Activated naive CD4-positive, alpha-beta T cell treated with anti-CD3 and anti-CD28 coated beads, Interleukin-2, amount 10 ng/mL, durations not matched to agents 7 days and 5 days (primary cell): ENCODE data around the gene CCRL2.

Experiments
- CTCF ChIA-PET: fragments of 350-600 bp; sonication (Branson Sonifier 250); formaldehyde crosslinking; loops from one replicate; lab custom pipeline; 2021; ENCODE audit warnings: antibody characterized with exemption; lab: Charles Lee
- DNase-seq: peaks from one replicate; pipeline ENCODE4 v3.0.0-alpha.2; 2020
- H3K27ac Mint-ChIP-seq: one replicate; pipeline ENCODE4 v1.8.0; 2021; ENCODE audit warnings: mild to moderate bottlenecking, moderate library complexity, mixed read lengths
- H3K27me3 Mint-ChIP-seq: one replicate; pipeline ENCODE4 v1.8.0; 2021; ENCODE audit warnings: mild to moderate bottlenecking, mixed read lengths
- H3K36me3 Mint-ChIP-seq: one replicate; pipeline ENCODE4 v1.8.0; 2021; ENCODE audit warnings: mixed read lengths
- H3K4me1 Mint-ChIP-seq: one replicate; pipeline ENCODE4 v1.8.0; 2021; ENCODE audit warnings: mixed read lengths
- H3K4me3 Mint-ChIP-seq: one replicate; pipeline ENCODE4 v1.8.0; 2021; ENCODE audit warnings: mild to moderate bottlenecking, moderate library complexity, mixed read lengths
- H3K9me3 Mint-ChIP-seq: one replicate; pipeline ENCODE4 v1.8.0; 2021; ENCODE audit warnings: mixed read lengths

The CCRL2 gene, protein sequence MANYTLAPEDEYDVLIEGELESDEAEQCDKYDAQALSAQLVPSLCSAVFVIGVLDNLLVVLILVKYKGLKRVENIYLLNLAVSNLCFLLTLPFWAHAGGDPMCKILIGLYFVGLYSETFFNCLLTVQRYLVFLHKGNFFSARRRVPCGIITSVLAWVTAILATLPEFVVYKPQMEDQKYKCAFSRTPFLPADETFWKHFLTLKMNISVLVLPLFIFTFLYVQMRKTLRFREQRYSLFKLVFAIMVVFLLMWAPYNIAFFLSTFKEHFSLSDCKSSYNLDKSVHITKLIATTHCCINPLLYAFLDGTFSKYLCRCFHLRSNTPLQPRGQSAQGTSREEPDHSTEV

DNA sequence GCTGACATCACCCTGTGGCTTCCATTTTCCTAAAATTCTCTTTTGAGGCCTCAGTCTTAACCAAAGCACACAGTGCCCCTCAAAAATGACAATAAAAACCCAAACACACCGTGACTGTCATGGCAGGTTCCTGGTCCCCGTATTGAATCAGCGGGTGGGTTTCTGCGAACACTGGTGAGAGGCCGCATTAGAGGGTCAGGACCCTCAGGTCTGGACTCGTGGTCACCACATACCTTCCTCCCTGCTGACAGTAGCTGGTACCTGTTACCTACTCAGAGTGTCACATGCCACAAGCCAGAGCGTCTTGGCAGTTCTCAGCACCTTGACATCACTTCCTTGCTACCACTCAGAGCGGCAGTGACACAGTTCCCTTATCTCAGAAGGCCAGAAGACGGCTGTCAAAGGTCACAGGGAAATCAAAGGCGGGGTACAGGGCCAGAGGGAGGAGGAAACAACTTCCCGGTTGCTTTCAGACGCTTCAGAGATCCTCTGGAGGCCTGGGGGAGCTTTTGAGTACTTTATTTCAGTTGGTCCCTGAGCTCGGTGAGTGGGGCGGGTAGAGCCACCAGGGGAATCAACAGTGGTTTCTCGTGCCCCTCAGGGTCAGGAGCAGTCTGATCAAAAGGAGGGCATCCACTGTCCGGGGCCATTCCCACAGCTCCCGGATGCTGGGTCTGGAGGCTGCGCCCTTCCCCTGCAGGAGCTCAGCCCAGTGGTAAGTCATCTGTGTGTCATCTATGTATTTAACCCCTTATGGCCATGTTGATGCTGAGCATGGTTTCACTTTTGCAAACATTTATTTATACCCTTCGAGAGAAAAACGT, at the start of gene CCRL2, which contains the start of gene CCR5AS:
Gene CCRL2, plus strand, starts transcription at position 472 of the 824 bp plus-strand sequence. CDS start 821 bp downstream, outside the sequence.
Gene CCR5AS, minus strand, starts transcription at position 279 of the 824 bp plus-strand sequence.
- Mint-ChIP-seq H3K27me3 (peaks cover 23% of the 10 kb centered on the region), H3K4me3 (peak within 1 kb of the TSS; percentile 77), H3K36me3 (peaks cover 21% of the 10 kb centered on the region), H3K9me3 (peaks cover 5% of the 10 kb centered on the region), H3K27ac (peak within 1 kb of the TSS; percentile 91), H3K4me1 (peaks cover 48% of the 10 kb centered on the region)
- peak; percentile 67 for DNase-seq
- CTCF ChIA-PET = interaction anchor here (0.6 to 2.3 kb wide), 8 partner anchors 10 to 536 kb away, joined by 3 to 6 read pairs (median 3); partner anchors contain the start of gene CCR1

DNA sequence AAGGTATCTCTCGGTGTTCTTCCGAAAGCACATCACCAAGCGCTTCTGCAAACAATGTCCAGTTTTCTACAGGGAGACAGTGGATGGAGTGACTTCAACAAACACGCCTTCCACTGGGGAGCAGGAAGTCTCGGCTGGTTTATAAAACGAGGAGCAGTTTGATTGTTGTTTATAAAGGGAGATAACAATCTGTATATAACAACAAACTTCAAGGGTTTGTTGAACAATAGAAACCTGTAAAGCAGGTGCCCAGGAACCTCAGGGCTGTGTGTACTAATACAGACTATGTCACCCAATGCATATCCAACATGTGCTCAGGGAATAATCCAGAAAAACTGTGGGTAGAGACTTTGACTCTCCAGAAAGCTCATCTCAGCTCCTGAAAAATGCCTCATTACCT, 48.6 kb upstream of the CCRL2 start:
- Mint-ChIP-seq H3K9me3 (no peaks in the 10 kb centered on the region), H3K27me3 (peaks cover 15% of the 10 kb centered on the region), H3K4me3 (no peak overlapping the region), H3K27ac (no peak overlapping the region), H3K4me1 (peaks cover 85% of the 10 kb centered on the region), H3K36me3 (peaks cover 60% of the 10 kb centered on the region)
- no peak for DNase-seq
- CTCF ChIA-PET = no interaction called here

DNA sequence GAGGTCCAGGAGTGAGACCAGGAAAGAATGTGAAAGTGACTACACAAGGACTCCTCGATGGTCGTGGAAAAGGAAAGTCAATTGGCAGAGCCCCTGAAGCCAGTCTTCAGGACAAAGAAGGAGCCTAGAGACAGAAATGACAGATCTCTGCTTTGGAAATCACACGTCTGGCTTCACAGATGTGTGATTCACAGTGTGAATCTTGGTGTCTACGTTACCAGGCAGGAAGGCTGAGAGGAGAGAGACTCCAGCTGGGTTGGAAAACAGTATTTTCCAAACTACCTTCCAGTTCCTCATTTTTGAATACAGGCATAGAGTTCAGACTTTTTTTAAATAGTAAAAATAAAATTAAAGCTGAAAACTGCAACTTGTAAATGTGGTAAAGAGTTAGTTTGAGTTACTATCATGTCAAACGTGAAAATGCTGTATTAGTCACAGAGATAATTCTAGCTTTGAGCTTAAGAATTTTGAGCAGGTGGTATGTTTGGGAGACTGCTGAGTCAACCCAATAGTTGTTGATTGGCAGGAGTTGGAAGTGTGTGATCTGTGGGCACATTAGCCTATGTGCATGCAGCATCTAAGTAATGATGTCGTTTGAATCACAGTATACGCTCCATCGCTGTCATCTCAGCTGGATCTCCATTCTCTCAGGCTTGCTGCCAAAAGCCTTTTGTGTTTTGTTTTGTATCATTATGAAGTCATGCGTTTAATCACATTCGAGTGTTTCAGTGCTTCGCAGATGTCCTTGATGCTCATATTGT, 47.1 kb upstream of the CCRL2 start:
- Mint-ChIP-seq H3K27me3 (peaks cover 15% of the 10 kb centered on the region), H3K4me1 (peaks cover 75% of the 10 kb centered on the region), H3K4me3 (no peak overlapping the region), H3K36me3 (peaks cover 57% of the 10 kb centered on the region), H3K27ac (no peak overlapping the region), H3K9me3 (no peaks in the 10 kb centered on the region)
- CTCF ChIA-PET = interaction anchor here (0.9 to 1.8 kb wide), 7 partner anchors 9 to 281 kb away, joined by 3 to 10 read pairs (median 4); partner anchors contain the start of gene CCR5
- no peak for DNase-seq

DNA sequence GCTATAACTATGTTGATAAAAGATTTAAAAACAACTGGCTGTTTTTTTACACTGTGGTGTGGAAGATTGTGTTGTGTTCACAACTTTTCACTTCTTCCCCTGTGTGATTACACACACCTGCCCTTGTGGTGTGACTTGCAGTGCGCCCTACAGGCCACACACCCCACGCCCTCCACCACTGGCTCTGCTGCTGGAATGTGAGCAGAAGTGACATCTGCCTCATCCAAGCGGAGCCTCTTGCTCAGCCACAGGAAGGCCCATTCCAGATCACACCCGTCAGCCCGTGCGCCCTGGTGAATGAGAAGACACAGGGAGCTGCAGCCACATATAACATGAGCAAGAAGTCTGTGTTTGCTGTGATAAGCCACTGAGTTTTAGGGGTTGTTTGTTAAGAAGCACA, 46.2 kb upstream of the CCRL2 start:
- H3K27ac Mint-ChIP-seq = no peak overlapping the region
- peaks cover under 1% of the 10 kb centered on the region for H3K9me3 Mint-ChIP-seq
- CTCF ChIA-PET = interaction anchor here (1.5 to 1.8 kb wide), 2 partner anchors 8 to 9 kb away, joined by 4 to 10 read pairs; partner anchors contain the start of gene CCR5
- peaks cover 47% of the 10 kb centered on the region for H3K36me3 Mint-ChIP-seq
- peaks cover 67% of the 10 kb centered on the region for H3K4me1 Mint-ChIP-seq
- H3K27me3 Mint-ChIP-seq = peaks cover 13% of the 10 kb centered on the region
- no peak overlapping the region for H3K4me3 Mint-ChIP-seq
- no peak for DNase-seq

DNA sequence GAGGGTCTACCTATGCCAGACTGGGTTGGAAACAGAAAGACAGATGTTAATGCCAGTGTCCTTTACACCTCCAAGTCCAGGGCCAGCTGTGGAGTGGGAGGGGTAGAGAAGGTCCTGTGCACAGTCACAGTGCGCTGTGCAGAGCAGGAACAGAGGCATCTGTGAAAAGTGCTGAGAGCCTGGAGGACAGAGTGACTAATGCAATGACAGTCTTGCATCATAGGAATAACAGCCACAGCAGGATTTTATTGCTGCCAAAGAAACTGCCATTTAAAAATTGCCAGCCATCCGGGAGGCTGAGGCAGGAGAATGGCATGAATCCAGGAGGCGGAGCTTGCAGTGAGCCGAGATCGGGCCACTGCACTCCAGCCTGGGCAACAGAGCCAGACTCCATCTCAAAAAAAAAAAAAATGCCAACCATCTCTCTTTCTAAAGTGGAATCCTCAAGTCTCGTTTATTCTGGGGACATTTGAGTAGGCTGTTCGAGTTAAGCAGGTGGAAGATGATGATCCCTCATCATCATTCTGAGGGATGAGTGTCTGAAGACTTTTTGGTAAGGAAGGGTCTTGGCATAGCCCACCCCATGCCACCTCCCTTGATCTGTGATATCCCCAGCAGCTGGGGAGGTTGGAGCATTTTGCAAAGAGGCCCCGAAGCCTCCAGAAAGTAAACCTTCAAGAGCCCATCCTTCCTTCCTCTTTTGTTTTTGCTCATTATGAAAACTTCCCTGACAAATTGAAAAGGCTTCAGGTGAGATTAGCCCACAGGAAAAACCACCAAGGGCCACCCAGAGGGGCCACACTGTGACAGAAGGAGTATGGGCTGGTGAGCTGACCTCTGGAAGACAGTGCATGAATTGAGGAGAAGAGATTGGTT, 45.4 kb upstream of the CCRL2 start:
- peaks cover 44% of the 10 kb centered on the region for H3K36me3 Mint-ChIP-seq
- H3K27ac Mint-ChIP-seq = no peak overlapping the region
- CTCF ChIA-PET = no interaction called here
- H3K4me3 Mint-ChIP-seq = no peak overlapping the region
- H3K27me3 Mint-ChIP-seq = peaks cover 16% of the 10 kb centered on the region
- peaks cover 66% of the 10 kb centered on the region for H3K4me1 Mint-ChIP-seq
- peaks cover 4% of the 10 kb centered on the region for H3K9me3 Mint-ChIP-seq
- no peak for DNase-seq

DNA sequence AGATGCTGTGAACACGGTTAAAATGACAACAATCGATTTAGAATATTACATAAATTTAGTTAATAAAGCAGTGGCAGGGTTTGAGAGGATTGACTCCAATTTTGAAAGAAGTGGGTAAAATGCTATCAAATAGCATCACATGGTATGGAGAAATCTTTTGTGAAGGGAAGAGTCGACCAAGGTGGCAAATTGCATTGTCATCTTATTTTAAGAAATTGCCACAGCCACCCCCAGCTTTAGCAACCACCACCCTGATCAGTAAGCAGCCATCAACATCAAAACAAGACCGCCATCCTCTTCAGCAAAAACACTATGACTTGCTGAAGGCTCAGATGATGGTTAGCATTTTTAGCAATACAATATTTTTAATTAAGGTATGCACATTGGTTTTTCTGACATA, 42.0 kb upstream of the CCRL2 start:
- no peak overlapping the region for H3K4me3 Mint-ChIP-seq
- H3K27me3 Mint-ChIP-seq = peaks cover 14% of the 10 kb centered on the region
- CTCF ChIA-PET = interaction anchor here (1.7 kb wide), 1 partner anchor 152 kb away, joined by 5 read pairs; no protein-coding TSS in a partner anchor
- H3K4me1 Mint-ChIP-seq = peaks cover 62% of the 10 kb centered on the region
- H3K9me3 Mint-ChIP-seq = peaks cover 4% of the 10 kb centered on the region
- H3K36me3 Mint-ChIP-seq = peaks cover 20% of the 10 kb centered on the region
- H3K27ac Mint-ChIP-seq = no peak overlapping the region
- DNase-seq = no peak

DNA sequence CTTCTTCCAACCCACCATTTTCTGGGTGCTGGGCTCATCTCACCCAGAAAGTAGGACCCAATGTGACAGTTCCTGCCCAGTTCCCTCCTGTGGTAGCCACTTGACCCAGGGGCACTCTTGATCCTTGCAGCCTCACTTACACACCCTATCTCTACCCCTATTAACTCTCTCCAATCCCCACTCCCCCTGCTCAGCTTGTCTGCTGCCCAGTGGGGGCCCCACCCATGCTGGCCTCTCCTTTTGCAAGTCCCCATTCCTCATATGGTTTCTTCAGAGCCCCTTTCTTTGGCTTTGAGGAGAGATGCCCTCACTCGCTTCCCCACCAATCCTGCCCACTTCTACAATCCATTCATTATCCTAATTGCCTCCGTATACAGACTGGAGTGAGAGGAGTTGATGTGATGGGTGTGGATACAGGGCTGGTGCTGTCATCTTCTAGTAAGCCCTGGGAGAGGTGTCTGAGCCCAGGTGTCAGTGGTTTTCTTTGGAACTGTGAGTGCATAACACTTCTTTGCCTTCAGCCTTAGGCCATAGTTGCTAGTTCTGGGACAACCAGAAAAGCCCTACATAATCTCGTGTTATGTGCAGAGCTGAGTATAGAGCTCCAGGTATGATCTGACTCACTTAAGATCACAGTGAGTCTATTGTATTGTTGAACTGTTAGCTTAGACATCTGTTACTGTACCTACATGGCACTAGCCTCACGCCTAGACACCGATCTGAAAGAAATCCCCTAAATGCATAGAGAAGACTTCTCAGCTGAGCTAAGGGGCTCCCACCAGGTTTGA, 41.1 kb upstream of the CCRL2 start:
- peaks cover 14% of the 10 kb centered on the region for H3K27me3 Mint-ChIP-seq
- H3K9me3 Mint-ChIP-seq = peaks cover 4% of the 10 kb centered on the region
- H3K4me1 Mint-ChIP-seq = peaks cover 64% of the 10 kb centered on the region
- no peak overlapping the region for H3K27ac Mint-ChIP-seq
- H3K4me3 Mint-ChIP-seq = no peak overlapping the region
- no peak for DNase-seq
- CTCF ChIA-PET = interaction anchor here (0.9 to 14.4 kb wide), 3 partner anchors 14 to 150 kb away, joined by 3 to 228 read pairs (median 80); partner anchors contain the start of gene CCR2
- H3K36me3 Mint-ChIP-seq = peaks cover 13% of the 10 kb centered on the region

DNA sequence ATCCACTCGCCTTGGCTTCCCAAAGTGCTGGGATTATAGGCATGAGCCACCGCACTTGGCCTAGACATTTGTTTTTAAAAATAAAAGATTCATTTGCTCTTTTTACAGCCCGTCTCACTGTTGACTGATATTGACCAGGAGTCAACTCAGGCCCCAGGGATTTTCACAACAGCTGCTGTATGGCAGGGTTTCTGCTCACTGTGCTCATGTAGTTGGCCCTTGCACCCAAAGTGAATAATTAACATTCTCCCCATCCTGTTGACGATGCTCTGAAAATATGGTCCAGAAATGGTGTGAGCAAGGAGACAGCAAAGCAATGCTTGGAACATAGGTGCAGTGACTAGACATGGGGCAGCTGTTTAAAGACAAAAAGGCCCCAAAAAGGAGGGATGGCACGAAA, 39.2 kb upstream of the CCRL2 start:
- peaks cover 14% of the 10 kb centered on the region for H3K27me3 Mint-ChIP-seq
- peaks cover 65% of the 10 kb centered on the region for H3K4me1 Mint-ChIP-seq
- peak overlapping the region; percentile 71 for H3K27ac Mint-ChIP-seq
- H3K4me3 Mint-ChIP-seq = no peak overlapping the region
- CTCF ChIA-PET = interaction anchor here (0.7 to 14.4 kb wide), 27 partner anchors 8 to 425 kb away, joined by 3 to 228 read pairs (median 10); partner anchors contain the start of genes CCR1, CCR2 and CXCR6
- H3K36me3 Mint-ChIP-seq = peaks cover 13% of the 10 kb centered on the region
- H3K9me3 Mint-ChIP-seq = peaks cover 4% of the 10 kb centered on the region
- no peak for DNase-seq

DNA sequence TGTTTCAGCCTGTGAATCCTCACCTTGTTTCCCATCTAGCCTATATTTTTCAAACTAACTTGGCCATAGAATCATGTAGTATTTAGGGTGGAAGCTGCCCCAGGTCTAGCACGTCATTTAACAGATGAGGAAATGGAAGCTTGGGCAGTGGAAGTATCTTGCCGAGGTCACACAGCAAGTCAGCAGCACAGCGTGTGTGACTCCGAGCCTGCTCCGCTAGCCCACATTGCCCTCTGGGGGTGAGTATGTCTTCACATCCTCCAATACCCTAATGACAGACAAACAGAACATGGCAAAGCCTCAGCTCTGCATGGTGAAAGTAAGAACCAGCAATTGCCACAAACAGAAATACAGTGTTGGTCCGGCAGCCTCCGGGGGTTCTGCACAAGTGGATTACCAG, 38.5 kb upstream of the CCRL2 start:
- H3K4me1 Mint-ChIP-seq = peaks cover 69% of the 10 kb centered on the region
- no peak overlapping the region for H3K4me3 Mint-ChIP-seq
- peaks cover 15% of the 10 kb centered on the region for H3K27me3 Mint-ChIP-seq
- peak overlapping the region; percentile 55 for H3K27ac Mint-ChIP-seq
- peaks cover 18% of the 10 kb centered on the region for H3K36me3 Mint-ChIP-seq
- peaks cover 4% of the 10 kb centered on the region for H3K9me3 Mint-ChIP-seq
- CTCF ChIA-PET = interaction anchor here (0.7 to 14.4 kb wide), 33 partner anchors 9 to 426 kb away, joined by 3 to 228 read pairs (median 7); partner anchors contain the start of genes CCR1, CCR2 and CXCR6
- peak; percentile 80 for DNase-seq

DNA sequence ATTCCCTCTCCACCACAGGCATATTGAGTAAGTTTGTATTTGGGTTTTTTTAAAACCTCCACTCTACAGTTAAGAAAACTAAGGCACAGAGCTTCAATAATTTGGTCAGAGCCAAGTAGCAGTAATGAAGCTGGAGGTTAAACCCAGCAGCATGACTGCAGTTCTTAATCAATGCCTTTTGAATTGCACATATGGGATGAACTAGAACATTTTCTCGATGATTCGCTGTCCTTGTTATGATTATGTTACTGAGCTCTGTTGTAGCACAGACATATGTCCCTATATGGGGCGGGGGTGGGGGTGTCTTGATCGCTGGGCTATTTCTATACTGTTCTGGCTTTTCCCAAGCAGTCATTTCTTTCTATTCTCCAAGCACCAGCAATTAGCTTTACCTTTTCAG, 37.9 kb upstream of the CCRL2 start:
- Mint-ChIP-seq H3K4me3 (no peak overlapping the region), H3K4me1 (peaks cover 72% of the 10 kb centered on the region)

DNA sequence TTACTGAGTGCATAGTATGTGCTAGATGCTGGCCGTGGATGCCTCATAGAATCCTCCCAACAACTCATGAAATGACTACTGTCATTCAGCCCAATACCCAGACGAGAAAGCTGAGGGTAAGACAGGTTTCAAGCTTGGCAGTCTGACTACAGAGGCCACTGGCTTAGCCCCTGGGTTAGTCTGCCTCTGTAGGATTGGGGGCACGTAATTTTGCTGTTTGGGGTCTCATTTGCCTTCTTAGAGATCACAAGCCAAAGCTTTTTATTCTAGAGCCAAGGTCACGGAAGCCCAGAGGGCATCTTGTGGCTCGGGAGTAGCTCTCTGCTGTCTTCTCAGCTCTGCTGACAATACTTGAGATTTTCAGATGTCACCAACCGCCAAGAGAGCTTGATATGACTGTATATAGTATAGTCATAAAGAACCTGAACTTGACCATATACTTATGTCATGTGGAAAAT, 37.4 kb upstream of the CCRL2 start:
- DNase-seq = peak; percentile 34
- Mint-ChIP-seq H3K27me3 (peaks cover 20% of the 10 kb centered on the region), H3K4me1 (peaks cover 76% of the 10 kb centered on the region), H3K9me3 (peaks cover 4% of the 10 kb centered on the region), H3K36me3 (peaks cover 22% of the 10 kb centered on the region), H3K4me3 (peak overlapping the region; percentile 41), H3K27ac (peak overlapping the region; percentile 83)
- CTCF ChIA-PET = interaction anchor here (0.9 to 14.4 kb wide), 27 partner anchors 8 to 431 kb away, joined by 3 to 228 read pairs (median 12); partner anchors contain the start of genes CCR1, CCR2 and CXCR6

More for the DNA sequence above, 37.9 kb upstream of the CCRL2 start:
- Mint-ChIP-seq H3K36me3 (peaks cover 18% of the 10 kb centered on the region), H3K9me3 (peaks cover 4% of the 10 kb centered on the region), H3K27ac (peak overlapping the region; percentile 83), H3K27me3 (peaks cover 15% of the 10 kb centered on the region)
- no peak for DNase-seq
- CTCF ChIA-PET = interaction anchor here (1.0 to 14.4 kb wide), 29 partner anchors 9 to 426 kb away, joined by 3 to 228 read pairs (median 10); partner anchors contain the start of genes CCR1, CCR2 and CXCR6
